ENCODE results near the gene TMEM184A.

Gene TMEM184A

DNA sequence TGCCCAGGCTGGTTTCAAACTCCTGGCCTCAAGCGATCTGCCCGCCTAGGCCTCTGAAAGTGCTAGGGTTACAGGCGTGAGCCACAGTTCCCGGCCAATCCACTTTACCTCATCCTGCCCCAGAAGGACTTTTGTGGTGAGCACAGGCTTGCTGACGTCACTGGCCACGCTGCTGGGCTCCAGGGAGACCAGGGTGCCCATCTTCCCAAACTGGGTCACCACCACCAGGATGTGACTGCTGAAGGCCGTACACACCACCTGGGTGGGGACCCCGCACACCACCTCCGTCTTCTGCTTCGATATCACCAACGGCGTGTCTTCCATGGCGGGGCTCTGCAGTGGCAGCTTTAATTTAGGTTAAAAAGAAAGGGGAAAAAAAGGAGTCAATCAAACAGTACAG lies 13.0 kb upstream of the TMEM184A start:
- in situ Hi-C loops (cut with MboI; ENCODE audit: low sequenced_read_pairs), result no loop called here

DNA sequence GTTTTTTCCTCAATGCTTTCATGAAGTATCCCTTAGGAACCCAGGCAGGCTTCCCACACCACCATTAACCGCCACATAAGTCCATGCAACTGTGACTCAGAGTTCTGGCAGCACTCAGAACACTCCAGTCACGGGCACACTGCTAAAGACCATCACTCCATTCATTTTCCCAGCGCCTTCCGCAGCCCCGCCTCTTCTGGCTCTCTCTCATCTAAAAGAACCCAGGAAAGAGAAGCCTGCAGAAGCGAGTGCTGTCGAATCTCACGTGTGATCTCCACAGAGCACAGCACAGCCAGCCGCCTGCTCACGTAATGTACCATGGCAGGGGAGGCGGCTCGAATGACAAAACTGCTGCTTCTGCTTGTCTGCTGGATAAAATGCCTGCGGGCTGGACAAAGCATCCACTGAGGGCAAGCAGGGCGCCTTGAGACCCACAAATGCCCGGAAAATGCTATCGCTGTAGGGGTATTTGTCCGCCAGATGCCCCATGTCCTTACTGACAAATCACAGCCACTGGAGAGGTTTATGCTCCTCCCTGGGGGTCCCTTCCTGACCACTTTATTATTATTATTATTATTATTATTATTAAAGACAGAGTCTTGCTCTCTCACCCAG lies 12.0 kb upstream of the TMEM184A start:
- in situ Hi-C loops (cut with MboI; ENCODE audit: low sequenced_read_pairs), result no loop called here

DNA sequence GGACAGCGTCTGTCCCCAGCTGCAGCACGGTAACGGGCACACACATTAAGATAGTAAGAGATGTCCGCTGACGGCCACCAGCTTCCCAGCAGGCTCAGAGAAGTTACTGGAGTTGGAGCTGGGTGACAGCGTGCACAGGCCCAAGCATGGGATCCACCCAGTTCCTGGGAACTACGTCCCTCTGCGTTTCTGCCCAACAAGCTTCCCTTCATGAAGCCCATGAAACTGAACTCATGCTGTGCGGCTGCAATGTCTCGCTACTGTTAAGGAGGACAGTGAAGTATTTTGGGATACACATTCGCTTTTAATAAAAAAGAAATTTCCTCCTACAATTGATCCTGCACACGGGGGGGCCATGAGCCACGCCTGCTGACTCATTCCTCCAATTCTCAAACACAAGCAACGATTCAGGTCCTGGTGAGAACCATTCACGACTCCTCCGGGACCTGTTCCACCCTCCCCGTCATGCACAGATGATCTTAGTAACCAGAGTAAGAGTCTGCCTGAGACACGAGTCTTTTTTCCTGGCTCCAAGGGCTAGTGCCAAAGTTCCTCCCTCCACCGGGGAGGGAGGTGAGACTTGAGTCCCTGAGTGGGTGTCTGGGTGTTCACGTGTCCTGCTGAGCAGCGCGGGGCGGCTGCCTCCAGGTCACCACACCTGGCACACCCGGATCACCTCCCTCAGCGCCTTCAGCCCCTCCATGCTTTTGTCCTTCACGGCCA lies 11.2 kb upstream of the TMEM184A start:
- in situ Hi-C loops (cut with MboI; ENCODE audit: low sequenced_read_pairs), result no loop called here

DNA sequence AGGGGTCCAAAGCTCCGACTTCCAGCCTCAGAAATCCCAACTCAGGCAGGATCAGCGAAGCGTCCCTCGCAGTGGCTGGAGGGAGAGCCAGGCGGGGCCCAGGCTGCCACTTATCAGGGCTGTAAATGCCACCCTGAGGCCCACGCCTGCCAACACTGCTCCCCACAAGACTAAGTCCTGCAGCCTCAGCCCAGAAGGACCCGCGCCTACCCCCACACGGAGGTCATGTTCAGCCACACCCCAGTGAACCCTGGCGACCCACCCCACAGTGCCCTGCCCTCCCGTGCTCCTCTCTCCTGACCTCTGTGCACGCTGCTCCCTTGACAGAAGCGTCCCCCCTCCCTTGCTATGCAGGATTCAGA lies 10.7 kb upstream of the TMEM184A start:
- in situ Hi-C loops (cut with MboI; ENCODE audit: low sequenced_read_pairs), result no loop called here

DNA sequence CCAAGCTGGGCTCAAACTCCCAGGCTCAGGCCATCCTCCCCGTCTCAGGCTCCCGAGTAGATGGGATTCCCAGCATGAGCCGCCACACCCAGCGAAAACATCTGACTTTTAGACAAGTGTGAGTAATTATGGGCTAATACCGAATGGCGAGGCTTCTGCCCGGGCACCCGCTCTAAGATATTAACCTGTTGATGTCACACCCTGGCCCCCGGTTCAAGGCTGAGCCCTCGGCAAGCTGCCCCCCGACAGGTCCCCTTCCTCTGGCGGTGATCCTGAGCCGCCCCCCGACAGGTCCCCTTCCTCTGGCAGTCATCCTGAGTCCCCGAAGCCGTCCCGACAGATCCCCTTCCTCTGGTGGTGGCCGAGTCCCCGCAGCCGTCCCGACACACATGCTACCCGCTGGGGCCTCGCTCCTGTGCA lies 8.6 kb upstream of the TMEM184A start:
- in situ Hi-C loops (cut with MboI; ENCODE audit: low sequenced_read_pairs), result no loop called here

DNA sequence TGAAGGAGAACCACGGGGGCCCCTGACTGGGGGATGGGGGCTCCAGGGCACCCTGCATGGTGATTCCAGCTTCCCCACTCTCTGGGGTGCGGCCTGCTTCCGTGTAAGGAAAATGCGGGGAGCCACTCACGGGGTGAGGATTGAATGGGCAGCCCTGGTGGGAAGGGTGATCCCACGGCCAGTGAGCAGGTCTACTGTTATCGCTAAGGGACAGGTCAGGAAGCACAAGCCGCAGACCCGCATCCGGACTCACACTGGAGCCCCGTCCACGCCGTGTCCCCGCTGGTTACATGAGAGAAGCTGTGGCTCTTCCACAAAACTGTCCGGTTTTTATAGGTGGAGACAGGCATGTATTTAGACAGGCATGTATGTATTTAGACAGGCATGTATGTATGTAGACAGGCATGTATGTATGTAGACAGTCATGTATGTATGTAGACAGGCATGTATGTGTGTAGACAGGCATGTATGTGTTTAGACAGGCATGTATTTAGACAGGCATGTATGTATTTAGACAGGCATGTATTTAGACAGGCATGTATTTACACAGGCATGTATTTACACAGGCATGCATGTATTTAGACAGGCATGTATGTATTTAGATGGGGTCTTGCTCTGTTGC lies 8.1 kb upstream of the TMEM184A start:
- in situ Hi-C loops (cut with MboI; ENCODE audit: low sequenced_read_pairs), result no loop called here

DNA sequence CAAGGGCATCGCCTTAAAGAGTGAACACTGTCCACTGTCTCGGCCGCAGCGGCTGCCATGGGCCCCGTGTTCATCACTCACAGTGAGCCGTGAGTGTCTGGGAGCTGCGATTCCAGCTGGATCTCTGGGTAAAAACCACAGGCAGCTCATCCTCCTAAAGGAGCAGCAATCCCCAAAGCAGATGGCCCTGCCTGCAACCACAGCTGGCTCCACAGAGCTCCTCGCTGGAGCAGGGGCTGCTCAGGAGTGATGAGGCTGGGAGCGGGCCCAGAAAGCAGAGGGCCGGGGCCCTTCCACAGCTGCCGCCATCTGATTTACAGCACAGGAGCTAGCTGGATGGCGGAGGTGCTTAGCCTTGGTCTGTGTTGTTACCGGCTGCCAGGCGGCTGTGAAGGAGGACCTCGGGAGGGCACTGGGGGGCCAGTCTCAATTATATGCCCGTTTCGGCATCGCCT lies 6.6 kb upstream of the TMEM184A start:
- in situ Hi-C loops (cut with MboI; ENCODE audit: low sequenced_read_pairs), result no loop called here

DNA sequence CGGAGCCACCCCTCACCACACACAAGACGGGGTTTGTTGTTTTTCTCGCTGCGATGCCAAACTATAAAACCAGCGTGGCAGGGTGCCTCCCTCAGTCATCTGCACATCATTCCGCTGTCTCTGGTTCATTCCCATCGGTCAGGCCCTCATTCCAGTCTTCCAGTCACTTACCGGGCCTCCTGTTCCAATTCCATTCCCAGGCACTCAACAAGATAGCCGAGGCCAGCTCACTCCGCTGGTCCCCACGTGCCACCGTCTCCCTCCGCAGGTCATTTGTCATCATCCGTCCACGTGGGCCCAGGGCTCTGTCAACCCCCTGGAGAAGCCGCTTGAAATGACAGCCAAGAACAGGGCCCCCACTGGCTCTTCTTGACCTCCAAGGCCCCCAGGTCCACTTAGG lies 6.1 kb upstream of the TMEM184A start:
- in situ Hi-C loops (cut with MboI; ENCODE audit: low sequenced_read_pairs), result no loop called here

DNA sequence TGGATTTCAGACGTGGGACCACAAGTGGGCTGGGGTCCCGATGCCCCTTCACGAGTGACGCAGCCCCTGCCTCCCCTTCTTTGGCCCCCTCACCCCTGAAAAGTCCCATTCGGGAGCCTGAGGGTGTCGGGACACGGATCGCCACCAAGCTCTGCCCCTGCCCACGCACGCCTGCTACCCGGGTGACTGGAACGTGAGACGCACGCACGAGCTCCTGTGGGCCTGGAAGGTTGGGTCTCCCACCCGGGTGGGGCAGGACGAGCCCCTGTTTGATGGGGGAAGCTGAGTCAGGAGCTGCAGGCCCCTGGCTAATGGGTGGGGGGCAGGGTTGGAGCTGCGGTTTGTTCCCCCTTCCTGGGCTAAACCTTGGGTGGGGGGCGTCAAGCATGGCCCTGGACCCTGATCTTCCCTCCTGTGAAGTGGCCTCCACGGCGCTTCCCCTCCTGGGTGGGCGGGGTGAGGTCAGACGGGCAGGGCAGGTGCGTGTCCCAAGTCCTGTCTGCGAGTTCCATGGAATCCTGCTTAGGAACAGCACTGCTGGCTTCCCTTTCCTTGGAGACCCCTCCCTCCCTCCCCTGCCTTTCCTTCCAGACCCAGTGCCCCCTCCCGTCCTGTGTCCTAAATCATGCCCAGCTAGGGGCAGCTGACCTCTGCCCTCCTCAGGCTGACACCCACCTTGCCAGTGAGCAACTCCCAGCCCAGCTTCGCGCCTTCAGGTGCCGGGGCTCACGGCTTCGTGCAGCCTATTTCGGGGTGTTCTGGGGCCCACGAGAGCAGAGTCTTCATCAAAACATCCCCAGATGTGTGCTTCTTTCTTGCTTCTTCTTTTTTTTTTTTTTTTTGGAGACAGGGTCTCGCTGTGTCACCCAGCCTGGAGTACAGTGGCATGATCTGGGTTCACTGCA lies 5.3 kb upstream of the TMEM184A start:
- in situ Hi-C loops (cut with MboI; ENCODE audit: low sequenced_read_pairs), result no loop called here

DNA sequence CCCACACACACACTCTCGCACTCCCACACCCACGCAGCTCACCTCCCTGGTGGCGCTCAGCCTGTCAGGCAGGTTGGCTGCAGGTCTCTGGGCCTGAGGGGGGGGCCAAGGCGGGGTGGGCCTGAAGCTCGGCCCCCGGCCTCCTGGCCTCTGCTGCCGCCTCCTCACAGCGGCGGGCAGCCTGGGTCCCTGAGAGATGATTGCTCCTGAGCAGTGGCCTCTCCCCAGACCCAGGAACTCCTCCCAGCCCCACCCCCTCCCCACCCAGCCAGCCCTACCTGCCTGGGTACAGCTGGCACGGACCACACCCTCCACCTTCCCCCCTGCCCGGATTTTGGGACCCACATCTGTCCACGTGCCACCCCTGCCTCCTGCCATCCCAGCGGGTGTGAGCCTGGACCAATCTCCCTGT lies 4.6 kb upstream of the TMEM184A start:
- in situ Hi-C loops (cut with MboI; ENCODE audit: low sequenced_read_pairs), result no loop called here

DNA sequence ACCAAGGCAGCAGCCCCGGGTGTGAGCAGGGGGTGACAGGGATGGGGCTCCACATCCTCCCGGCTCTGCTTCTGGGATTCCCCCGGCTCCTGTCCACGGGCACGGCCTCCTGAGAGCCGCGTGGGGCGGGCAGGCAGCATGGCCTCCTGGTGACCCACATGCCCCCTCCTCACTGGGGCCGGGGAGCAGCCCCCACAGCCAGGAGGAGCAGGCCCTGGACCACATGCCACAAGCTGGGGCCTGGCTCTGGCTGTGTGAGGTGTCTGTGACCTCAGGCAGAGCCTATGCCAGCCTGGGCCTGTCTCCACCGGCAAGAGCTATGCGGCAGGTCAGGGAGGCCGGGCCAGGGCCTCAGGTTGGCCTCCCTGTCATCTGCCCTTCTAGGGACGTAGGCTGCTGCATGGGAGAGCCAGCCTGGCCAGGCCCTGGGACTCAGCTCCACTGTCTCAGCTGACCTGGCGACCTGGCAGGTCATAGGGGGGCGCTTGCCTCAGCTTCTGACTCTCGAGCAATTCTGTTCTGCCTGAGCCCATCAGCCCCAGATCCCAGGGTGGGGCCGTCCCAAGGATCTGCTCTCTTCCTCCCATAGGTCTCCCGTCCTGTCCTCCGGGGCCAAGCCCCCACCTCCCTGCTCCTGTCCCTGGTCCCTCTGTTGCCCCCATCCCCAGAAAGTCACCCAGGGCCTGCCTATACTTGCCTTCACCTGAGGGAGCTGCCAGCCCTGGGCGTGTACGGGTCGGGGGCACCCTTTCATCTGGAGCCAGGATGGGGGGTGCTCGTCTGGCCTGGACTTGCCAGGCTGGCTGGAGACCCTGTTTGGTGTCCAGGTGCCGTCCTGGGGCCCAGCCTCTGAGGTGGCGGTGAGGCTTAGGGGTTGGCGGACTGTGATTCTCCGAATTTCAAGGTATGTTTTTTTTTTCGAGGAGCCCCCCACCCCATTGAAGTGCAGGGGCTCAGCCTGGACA lies 3.9 kb upstream of the TMEM184A start:
- in situ Hi-C loops (cut with MboI; ENCODE audit: low sequenced_read_pairs), result no loop called here

DNA sequence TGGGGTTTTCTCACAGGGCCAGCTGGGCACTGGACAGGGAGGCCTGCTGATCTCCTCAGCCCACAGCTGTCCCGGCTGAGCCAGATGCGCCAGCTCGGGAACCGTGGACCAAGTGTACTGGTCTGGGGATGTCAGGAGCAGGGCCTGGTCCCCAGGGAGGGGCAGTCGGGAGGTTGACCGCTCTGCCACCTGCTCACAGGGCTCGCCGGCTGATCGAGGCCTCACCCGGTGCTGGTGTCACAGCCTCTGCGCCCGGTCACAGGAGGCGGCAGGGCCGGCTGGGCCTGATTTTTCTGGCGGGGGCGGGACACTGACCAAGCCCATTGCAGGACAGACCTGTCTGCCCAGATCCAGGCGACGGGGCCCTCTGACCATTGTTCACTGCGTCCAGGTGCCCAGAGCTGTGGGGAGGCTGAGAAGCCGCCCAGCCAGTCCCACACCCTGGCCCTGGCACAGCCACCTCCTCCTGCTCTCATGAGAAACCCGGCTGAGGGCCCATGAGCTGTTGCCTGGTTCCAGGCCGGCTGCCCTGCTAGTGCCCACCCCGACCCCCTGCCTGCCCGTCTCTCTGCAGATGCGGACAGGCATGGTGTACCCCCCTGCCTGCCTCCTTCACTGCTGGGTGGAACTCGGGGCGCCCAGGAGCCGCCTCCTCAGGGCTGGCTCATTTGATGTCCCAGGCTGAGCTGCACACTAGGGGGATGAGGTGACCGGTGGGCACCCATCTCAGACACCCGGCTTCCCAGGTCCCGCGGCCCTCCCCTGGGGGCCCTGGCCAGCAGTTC lies 3.0 kb upstream of the TMEM184A start:
- in situ Hi-C loops (cut with MboI; ENCODE audit: low sequenced_read_pairs), result no loop called here

DNA sequence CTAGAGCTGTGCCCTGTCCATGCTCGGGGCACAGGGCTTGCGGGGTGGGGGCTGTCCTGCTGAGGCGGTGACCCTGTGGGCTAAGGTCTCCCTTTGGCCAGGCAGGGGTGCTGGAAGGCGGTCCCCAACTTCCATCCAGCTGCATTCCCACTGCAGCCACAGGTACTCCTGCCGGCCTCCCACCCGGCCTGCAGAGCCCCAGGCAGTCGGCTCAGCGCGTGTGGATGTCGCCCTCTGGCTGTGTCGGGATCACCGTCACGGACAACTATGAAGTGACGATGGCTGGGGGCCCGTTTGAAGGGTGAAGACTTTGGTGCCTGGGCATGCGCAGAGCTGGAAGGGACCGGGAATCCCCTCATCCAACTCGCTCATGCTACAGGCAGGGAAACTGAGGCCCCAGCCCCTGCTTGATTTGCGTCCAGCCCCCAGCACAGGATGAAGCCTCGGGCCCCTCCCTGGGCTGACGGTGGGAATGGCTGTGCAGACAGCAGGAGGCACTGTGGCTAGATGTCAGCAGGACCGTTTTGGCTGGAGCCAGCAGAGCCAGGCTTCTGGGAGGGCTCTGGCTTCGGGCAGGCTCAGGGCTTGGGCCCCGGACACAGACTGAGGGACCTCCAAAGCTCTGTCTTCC lies 2.3 kb upstream of the TMEM184A start:
- in situ Hi-C loops (cut with MboI; ENCODE audit: low sequenced_read_pairs), result no loop called here

DNA sequence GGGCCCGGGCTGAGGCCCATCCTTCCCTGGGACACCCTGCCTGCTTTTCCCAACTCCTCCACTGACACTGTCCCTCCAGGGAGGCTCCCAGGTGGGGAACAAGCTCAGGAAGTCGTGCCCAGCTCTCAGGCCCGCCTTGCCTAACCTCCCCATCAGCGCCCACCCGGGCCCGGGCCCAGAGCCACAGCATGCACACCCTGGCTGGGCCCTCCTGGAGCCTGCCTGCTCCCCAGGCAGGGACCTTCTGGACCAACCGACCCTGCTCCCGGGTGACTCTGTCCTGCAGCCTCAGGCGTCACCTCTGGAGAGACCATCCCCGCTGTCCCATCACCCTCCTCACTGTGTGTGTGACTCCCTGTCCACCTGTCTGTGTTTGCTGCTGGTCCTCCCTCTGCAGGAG lies 1.8 kb upstream of the TMEM184A start:
- in situ Hi-C loops (cut with MboI; ENCODE audit: low sequenced_read_pairs), result no loop called here

DNA sequence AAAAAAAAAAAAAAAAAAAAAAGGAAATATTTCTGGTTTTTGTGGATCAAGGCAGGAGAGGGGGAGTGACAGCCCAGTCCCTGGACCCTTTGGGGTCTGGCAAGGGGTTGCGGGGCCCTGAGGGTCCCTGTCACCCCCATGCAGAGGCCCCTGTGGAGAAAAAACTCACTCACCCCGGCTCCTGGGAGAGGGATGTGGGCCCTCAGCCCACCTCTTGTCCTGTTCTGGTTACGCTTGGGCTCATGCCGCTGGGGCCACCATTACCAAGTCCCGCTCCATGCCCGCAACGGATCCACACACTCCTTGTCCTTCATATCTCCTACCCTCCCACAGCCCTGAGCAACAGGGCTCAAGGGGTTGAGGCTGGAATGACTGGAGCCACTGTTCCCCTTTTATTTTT lies 1.0 kb upstream of the TMEM184A start:
- in situ Hi-C loops (cut with MboI; ENCODE audit: low sequenced_read_pairs), result no loop called here

DNA sequence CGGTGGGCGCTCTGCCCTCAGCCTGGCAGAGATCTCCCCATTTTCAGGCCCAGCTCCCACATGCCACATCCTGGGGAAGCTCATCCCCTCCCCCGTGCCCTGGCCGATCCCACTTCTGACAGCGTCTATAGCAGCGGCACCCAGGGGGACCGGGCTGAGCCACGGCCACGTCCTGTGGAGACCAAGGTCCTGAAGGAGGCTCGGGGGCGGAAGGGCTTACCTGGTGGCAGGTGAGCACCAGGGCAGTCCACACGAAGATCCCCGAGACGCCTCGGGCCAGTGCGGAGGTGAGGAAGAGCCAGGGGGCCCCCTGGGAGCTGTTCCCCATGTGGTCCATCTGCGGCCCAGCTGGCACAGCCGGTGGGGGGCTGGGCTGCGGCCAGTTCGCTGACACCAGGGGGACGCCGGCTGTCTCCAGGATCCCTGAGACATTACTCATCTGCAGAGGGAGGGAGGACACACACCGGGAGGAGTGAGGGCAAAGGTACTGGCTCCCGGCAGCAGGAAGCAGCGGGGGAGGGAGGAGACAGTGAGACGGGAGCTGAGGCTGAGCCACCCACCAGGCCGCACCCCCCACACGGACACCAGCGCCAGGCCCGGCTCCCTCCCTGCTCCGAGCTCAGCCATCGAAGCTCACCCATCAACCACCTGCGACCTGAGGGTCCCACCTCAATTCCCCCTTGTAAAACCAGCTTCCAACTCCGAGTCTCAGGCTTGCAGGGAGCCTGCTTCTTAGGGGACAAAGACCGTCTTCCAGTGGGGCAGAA lies 776 bp downstream of the TMEM184A start:
- in situ Hi-C loops (cut with MboI; ENCODE audit: low sequenced_read_pairs), result no loop called here

DNA sequence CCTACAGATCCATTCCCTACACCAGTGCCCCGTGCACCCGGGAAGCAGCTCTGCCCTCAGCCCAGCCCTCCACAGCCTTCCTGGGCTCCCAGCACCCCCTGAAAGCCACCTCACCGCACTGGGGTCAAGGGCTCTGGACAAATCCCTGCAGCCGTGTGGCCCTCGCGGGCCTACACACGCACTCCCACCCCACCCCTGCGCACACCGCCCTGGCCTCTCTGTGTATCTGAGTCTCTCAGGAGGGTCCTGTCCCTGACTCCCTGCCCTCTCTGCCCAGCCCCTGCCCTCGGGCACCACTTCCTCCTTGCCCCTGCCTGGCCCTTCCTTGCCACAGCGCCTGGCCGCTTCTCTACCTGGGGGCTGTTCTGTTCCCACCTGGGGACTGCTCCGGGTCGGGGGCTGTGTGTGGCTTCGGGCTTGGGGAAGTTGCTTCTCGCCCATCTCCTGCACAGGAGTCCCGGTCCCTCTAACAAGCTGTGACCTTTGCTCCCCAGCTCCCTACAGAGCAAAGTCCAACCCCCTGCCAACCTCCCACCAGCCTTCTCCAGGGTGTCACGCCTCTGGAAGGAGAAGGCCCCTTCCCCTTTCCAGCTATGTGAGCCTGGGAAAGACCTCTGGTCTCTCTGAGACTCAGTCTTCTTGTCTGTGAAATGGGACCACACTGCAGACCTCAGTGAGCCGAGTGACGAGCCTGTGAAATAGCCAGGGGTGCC lies 1.5 kb downstream of the TMEM184A start:
- in situ Hi-C loops (cut with MboI; ENCODE audit: low sequenced_read_pairs), result no loop called here
